HAP-1 (cell line): ENCODE data around the gene RNF152.

ENCODE experiments used
- DNase-seq, 2 experiments: peaks; one replicate each; pipeline ENCODE4 v3.0.0-alpha.2; 2016 to 2020; ENCODE audit warnings: low spot score in 2 of 2
- H3K27me3 ChIP-seq: fragments of 250-450 bp; sonication (Bioruptor Pico); 2 replicates; pipeline ENCODE4 v1.5.1; 2020; ENCODE audit warnings: low read depth, mild to moderate bottlenecking, moderate library complexity
- H3K36me3 ChIP-seq: fragments of 250-450 bp; sonication (Bioruptor Pico); replicated peaks from 2 replicates; pipeline ENCODE4 v1.5.1; 2020; ENCODE audit warnings: mild to moderate bottlenecking
- H3K4me1 ChIP-seq: fragments of 250-450 bp; sonication (Bioruptor Pico); 2 replicates; pipeline ENCODE4 v1.5.1; 2020; ENCODE audit warnings: mild to moderate bottlenecking
- H3K4me3 ChIP-seq: fragments of 250-450 bp; sonication (Bioruptor Pico); 2 replicates; pipeline ENCODE4 v1.5.1; 2020; ENCODE audit warnings: mild to moderate bottlenecking, moderate library complexity
- H3K9me3 ChIP-seq: fragments of 250-450 bp; sonication (Bioruptor Pico); 2 replicates; pipeline ENCODE4 v1.5.1; 2020; ENCODE audit warnings: mild to moderate bottlenecking, moderate library complexity
- in situ Hi-C: fragments of 300-500 bp; cut with MboI; formaldehyde crosslinking; loops from 3 replicates; pipeline ENCODE4 v1.14.3; 2020; ENCODE audit warnings: low sequenced_read_pairs, inconsistent platforms, mixed read lengths

RNF152 gene

GRCh38 chr18:61908661-61909060 is 15.9 kb upstream of the RNF152 start:
- Histone ChIP-seq H3K9me3 (no peaks in the 10 kb centered on the region), H3K36me3 (no peaks in the 10 kb centered on the region), H3K4me1 (peaks cover 5% of the 10 kb centered on the region; the same call in 1 of the 2 replicates), H3K27me3 (no peaks in the 10 kb centered on the region), H3K4me3 (no peak overlapping the region)
- peak in 1 of 2 experiments; percentile 31 for DNase-seq
- in situ Hi-C loops, result loop anchor here (10.0 kb wide), 1 partner anchor 264 kb away; no protein-coding TSS in a partner anchor

DNA sequence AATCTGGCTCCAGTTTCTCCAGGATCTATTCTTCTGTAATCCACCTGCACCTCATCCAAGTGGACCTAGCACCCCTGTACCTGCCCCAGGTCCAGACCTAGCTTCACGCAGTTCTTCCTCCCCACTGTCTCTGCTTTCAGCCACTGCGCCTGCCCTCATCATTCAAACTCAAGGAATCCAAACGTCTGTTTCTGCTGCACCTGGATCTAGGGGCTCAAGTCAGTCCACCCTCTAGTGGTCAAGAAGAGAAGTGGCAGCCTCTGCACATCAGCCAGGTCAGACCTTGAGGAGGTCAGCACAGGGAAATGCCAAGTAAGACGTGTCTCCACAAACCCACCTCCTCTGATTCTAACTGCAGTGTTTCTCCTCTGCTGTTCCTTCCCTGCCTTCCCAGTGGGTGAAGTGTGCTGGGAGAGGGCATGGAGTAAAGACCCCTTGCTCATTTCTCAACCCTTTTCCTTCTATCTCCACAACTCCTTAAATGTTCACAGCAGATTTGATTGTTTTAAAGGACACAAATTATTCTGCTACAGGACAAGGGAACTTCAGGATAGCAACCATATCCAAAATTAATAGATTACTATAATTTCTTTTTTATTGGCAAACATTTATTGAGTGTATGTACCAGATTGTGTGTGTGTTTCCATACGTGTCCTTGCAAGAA is 8.6 kb upstream of the RNF152 start:
- Histone ChIP-seq H3K4me1 (no peaks in the 10 kb centered on the region), H3K36me3 (no peaks in the 10 kb centered on the region), H3K27me3 (no peaks in the 10 kb centered on the region), H3K4me3 (no peak overlapping the region), H3K9me3 (no peaks in the 10 kb centered on the region)
- in situ Hi-C loops, result loop anchor here (10.0 kb wide), 1 partner anchor 257 kb away; no protein-coding TSS in a partner anchor
- DNase-seq, result peak; percentile 65 to 66

- H3K27me3 ChIP-seq, result no peaks in the 10 kb centered on the region
- H3K9me3 ChIP-seq, result no peaks in the 10 kb centered on the region
- no peaks in the 10 kb centered on the region for H3K4me1 ChIP-seq
- no peak overlapping the region for H3K4me3 ChIP-seq
- no peaks in the 10 kb centered on the region for H3K36me3 ChIP-seq
- in situ Hi-C loops, result loop anchor here (10.0 kb wide), 1 partner anchor 256 kb away; no protein-coding TSS in a partner anchor
- DNase-seq, result no peak
These were observed 7.9 kb upstream of the RNF152 start for GRCh38 chr18:61900504-61901281.

DNA sequence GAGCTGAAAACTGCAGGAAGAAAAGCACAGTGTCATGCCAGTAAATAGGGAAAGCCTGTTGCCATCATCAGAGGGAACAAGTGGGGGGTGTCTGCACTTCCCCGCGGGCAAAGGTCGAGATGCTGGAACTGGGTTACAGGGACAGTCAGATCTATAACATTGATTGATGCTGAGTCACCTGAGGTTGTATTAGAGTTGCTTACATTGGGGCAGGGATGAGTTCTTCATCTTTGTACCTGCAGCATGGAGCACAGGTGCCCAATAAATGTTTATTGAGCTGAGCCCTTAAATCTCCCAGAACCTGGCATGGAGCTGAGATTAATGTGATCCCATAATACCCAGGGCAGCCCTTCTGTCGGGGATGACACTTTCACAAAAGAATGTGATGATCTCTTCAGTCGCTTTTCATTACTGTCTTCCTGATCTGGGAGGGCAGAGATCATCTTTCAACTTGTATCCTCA is 5.9 kb upstream of the RNF152 start:
- Histone ChIP-seq H3K36me3 (no peaks in the 10 kb centered on the region), H3K4me1 (no peaks in the 10 kb centered on the region), H3K4me3 (no peak overlapping the region), H3K27me3 (no peaks in the 10 kb centered on the region), H3K9me3 (no peaks in the 10 kb centered on the region)
- DNase-seq, result no peak
- in situ Hi-C loops, result no loop called here

- Histone ChIP-seq H3K4me1 (peaks cover 11% of the 10 kb centered on the region; the same call in 1 of the 2 replicates), H3K9me3 (no peaks in the 10 kb centered on the region), H3K36me3 (no peaks in the 10 kb centered on the region), H3K4me3 (no peak overlapping the region), H3K27me3 (no peaks in the 10 kb centered on the region)
- in situ Hi-C loops, result no loop called here
- DNase-seq, result no peak
These were observed 4.0 kb upstream of the RNF152 start for GRCh38 chr18:61896757-61897156.

DNA sequence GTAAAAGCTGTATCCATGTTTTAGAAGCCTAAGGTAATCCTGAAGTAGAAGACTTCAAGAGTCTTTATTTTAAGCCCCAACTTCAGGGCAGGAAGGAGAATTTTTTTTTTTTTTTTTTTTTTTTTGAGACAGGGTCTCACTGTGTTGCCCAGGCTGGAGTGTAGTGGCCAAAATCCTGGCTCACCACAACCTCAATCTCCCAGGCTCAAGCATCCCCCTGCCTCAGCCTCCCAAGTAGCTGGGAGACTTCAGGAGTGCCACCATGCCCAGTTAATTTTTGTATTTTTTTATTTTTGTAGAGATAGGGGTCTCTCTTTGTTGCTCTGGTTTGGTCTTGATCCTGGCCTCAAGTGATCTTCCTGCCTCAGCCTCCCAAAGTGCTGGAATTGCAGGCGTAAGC is 3.3 kb upstream of the RNF152 start:
- H3K36me3 ChIP-seq, result no peaks in the 10 kb centered on the region
- DNase-seq, result no peak
- in situ Hi-C loops, result no loop called here
- H3K27me3 ChIP-seq, result no peaks in the 10 kb centered on the region
- no peaks in the 10 kb centered on the region for H3K9me3 ChIP-seq
- H3K4me3 ChIP-seq, result no peak overlapping the region
- H3K4me1 ChIP-seq, result peaks cover 18% of the 10 kb centered on the region

DNA sequence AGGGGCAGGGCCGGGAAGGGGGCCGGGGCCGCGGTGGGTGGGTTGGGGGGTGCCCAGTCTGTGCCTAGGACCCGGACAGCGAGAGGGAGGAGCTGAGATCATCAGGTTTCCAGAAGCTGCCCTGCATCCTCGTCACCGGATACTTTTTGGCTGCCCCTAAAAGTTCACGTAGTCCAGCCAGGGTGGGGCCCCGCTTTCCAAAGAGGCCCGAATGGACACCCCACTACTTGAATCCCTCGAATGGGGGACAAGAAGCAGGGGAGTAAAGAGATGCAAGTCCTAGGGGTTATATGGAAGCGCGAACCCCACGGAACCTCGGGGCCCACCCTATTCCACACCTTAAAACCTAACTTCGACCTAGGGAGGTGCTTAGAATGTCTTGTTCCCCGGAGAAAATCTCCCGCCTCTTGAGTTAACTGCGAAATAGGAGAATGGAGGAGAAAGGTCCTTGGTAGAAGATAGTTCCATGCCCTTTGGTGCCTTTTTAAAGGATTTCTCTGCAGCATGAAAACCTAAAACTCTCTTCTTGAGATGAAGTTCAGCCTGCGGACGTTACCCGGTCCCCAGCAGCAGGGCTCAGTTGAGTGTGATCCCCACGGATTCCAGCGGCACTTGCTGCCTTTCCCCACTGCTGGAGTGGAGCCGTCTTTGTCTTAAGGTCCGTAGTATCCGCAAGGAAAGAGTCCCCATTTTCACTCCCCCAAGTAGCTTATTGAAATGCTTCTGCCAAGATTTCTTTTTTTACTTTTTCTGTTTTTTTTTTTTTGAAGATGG is 2.1 kb upstream of the RNF152 start:
- peak overlapping the region; percentile 61 for H3K4me3 ChIP-seq
- in situ Hi-C loops, result no loop called here

DNA sequence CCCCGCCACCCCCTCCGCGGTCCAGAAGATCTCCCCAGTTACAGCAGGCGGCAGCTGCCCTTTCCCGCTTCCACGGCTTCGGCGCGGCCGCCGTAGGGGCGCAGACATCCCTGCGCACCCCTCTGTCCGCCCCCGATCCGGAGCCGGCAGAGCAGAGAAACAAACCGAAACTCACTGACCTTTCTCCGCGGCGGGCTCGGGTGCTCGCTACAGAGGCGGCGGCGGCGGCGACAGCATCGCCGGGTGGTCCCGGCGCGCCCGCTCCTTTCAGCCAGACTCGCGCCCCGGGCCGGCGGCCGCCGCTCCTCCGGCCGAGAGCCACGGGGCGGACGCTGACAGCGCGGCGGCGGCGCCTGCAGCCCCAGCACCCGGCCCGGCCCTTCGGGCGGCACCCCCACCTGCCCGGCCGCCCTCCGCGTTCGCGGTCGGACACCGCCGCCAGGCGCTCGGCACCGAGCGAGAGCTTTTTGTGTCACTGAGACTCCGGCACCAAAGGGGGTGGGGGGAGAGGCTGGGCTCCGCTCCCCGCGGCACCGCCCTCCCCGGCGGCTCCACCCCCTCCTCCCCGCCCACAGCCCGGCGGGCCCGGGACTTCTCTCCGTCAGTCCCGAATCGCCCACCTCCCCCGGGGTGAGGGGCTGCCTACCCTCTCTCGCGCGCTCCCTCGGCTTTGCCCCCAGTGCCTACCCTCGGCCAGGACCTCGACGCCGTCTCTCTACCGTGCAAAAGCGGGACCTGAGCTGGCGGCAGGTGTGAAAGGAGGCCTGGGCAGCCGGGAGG is 1.4 kb upstream of the RNF152 start:
- Histone ChIP-seq H3K36me3 (no peaks in the 10 kb centered on the region), H3K4me3 (peak overlapping the region; percentile 61), H3K4me1 (peaks cover 20% of the 10 kb centered on the region), H3K9me3 (no peaks in the 10 kb centered on the region), H3K27me3 (no peaks in the 10 kb centered on the region)
- peak; percentile 78 to 90 for DNase-seq
- in situ Hi-C loops, result no loop called here

More for the DNA sequence above, 2.1 kb upstream of the RNF152 start:
- no peaks in the 10 kb centered on the region for H3K27me3 ChIP-seq
- peaks cover 20% of the 10 kb centered on the region for H3K4me1 ChIP-seq
- no peak for DNase-seq
- H3K9me3 ChIP-seq, result no peaks in the 10 kb centered on the region
- no peaks in the 10 kb centered on the region for H3K36me3 ChIP-seq

GRCh38 chr18:61893309-61893970 is 633 bp upstream of the RNF152 start:
- peak; percentile 47 to 78 for DNase-seq
- in situ Hi-C loops, result no loop called here
- Histone ChIP-seq H3K27me3 (no peaks in the 10 kb centered on the region), H3K4me3 (peak overlapping the region; percentile 61), H3K36me3 (no peaks in the 10 kb centered on the region), H3K4me1 (peaks cover 20% of the 10 kb centered on the region), H3K9me3 (no peaks in the 10 kb centered on the region)

DNA sequence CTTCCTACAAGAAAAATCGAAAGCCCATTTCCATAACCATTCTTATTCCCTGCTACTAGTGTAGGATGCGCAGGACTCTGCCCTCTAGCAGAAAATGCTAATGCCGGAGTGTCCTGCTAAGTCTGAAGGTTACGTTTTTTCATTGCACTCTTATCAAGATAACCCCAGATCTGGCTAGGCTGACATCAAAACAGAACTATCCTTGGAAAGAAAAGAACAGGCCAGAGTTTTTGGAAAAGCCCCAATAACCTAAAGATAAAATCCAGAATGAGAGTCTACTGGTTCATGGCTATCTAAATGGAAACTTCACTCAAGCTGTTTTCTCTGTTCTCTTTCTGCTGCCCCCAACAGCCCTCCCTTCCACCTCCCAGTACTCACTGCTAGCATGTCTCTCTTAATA is 913 bp downstream of the RNF152 start:
- Histone ChIP-seq H3K4me1 (peaks cover 20% of the 10 kb centered on the region), H3K27me3 (no peaks in the 10 kb centered on the region), H3K4me3 (no peak overlapping the region), H3K9me3 (no peaks in the 10 kb centered on the region), H3K36me3 (no peaks in the 10 kb centered on the region)
- no peak for DNase-seq
- in situ Hi-C loops, result no loop called here

DNA sequence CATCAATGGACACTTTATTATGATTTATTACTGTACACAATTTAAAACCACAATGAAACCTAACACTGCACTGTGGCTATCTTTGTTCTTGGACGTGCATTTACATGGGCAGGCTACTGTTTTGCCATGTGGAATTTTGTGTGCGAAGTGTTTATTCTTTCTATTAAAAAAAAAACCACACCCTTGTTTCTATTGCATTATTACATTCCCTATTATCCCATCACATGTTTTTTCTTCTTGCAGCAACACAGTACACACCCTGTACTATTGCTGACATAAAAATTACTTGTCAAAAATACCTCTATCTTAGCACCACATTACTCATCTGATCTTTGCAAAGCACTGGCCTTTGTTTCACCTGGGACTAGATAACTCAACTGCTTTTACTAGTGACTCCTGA is 1.5 kb downstream of the RNF152 start:
- Histone ChIP-seq H3K27me3 (no peaks in the 10 kb centered on the region), H3K36me3 (no peaks in the 10 kb centered on the region), H3K9me3 (no peaks in the 10 kb centered on the region), H3K4me3 (no peak overlapping the region), H3K4me1 (peaks cover 20% of the 10 kb centered on the region)
- in situ Hi-C loops, result no loop called here
- DNase-seq, result no peak

DNA sequence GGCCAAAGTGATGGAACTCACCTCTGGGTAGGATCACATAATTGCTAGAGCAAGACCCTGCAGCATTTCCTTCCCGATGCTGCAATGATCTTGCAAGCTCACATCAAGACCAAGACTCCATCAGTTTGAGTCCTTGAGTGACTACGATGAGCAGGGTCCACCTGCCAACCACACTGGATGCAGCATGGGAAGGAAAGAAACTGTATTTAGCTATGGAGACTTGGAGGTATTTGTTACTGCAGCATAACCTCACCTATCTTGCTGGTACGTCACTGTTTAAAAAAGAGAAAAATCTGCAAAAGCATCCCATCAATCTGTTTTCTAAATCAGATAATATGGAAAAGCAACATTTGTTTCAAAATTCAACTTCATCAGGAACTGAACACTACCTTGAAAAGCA is 2.5 kb downstream of the RNF152 start:
- Histone ChIP-seq H3K4me3 (no peak overlapping the region), H3K36me3 (no peaks in the 10 kb centered on the region), H3K27me3 (no peaks in the 10 kb centered on the region), H3K9me3 (no peaks in the 10 kb centered on the region), H3K4me1 (peaks cover 20% of the 10 kb centered on the region)
- DNase-seq, result no peak
- in situ Hi-C loops, result no loop called here

DNA sequence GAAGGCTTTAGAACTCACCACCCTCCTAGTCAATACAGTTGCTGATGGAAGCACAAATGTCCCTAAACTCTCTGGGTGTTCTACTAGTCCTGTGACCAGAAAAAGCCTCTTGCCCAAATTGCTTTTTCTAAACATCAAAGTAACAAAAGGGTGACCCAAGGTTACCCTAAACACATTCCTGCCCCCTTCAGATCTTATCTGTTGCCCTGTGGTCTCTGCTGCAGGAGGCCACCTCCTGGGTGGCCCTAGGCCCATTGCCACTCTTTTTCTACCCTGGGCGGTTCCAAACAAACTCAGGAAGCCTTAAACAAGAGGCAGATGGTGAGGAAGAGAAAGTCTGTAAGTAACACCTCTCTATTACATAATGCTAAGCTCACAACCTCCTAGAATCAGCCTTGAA is 3.3 kb downstream of the RNF152 start:
- DNase-seq, result no peak
- in situ Hi-C loops, result no loop called here
- Histone ChIP-seq H3K9me3 (no peaks in the 10 kb centered on the region), H3K36me3 (no peaks in the 10 kb centered on the region), H3K27me3 (no peaks in the 10 kb centered on the region), H3K4me1 (peaks cover 20% of the 10 kb centered on the region), H3K4me3 (no peak overlapping the region)
